Skin of body (tissue), 2 donors: ENCODE measurements around the gene MEOX2. TPM values are rescaled to one million over a fixed set of nuclear protein-coding genes. Genes with fewer than 3 reads are reported as not detected.
A peak's percentile ranks its signal among the peaks of the same experiment; 100 is the strongest.

Experiments
- DNase-seq: peaks from one replicate; lab custom pipeline; 2025; lab: John Stamatoyannopoulos, UW
- total RNA-seq: library from RNA; depleted of rRNA; stranded (reverse); fragments of >200 nt; gene quantifications from one replicate; pipeline ENCODE4 v1.2.3, GENCODE V29; 2014

MEOX2 gene
- total RNA-seq, 1 donor from 2014 or later: 30.9 TPM

GRCh38 chr7:15618275-15618674, 68.2 kb downstream of the MEOX2 start:
- no peak for DNase-seq

GRCh38 chr7:15612205-15612604, 74.3 kb downstream of the MEOX2 start:
- no peak for DNase-seq

GRCh38 chr7:15610503-15610902, 76.0 kb downstream of the MEOX2 start:
- DNase-seq: no peak

- no peak for DNase-seq
Measured at GRCh38 chr7:15609287-15609686, 77.2 kb downstream of the MEOX2 start.

- peak; percentile 48 for DNase-seq
Measured at GRCh38 chr7:15607529-15608210, 78.8 kb downstream of the MEOX2 start.

- no peak for DNase-seq
Measured at GRCh38 chr7:15606561-15606960, 79.9 kb downstream of the MEOX2 start.

- DNase-seq: no peak
Measured at GRCh38 chr7:15604166-15604565, 82.3 kb downstream of the MEOX2 start.

GRCh38 chr7:15603124-15603523, 83.4 kb downstream of the MEOX2 start:
- no peak for DNase-seq

- peak; percentile 25 for DNase-seq
Measured at GRCh38 chr7:15602236-15602635, 84.2 kb downstream of the MEOX2 start.

GRCh38 chr7:15601175-15601574, 85.3 kb downstream of the MEOX2 start:
- no peak for DNase-seq

GRCh38 chr7:15600298-15600697, 86.2 kb downstream of the MEOX2 start:
- no peak for DNase-seq

- DNase-seq: no peak
Measured at GRCh38 chr7:15594461-15594860, 92.0 kb downstream of the MEOX2 start.

GRCh38 chr7:15593382-15593781, 93.1 kb downstream of the MEOX2 start:
- DNase-seq: no peak

- no peak for DNase-seq
Measured at GRCh38 chr7:15586266-15586665, 100.2 kb downstream of the MEOX2 start.

- DNase-seq: no peak
Measured at GRCh38 chr7:15584575-15584974, 101.9 kb downstream of the MEOX2 start.

GRCh38 chr7:15582773-15583172, 103.7 kb downstream of the MEOX2 start:
- DNase-seq: no peak

- peak; percentile 39 for DNase-seq
Measured at GRCh38 chr7:15581352-15581951, 105.0 kb downstream of the MEOX2 start.

GRCh38 chr7:15580604-15581351, 105.7 kb downstream of the MEOX2 start:
- no peak for DNase-seq

GRCh38 chr7:15577600-15577999, 108.9 kb downstream of the MEOX2 start:
- no peak for DNase-seq

GRCh38 chr7:15571301-15571878, 115.1 kb downstream of the MEOX2 start:
- no peak for DNase-seq

- DNase-seq: no peak
Measured at GRCh38 chr7:15567652-15568051, 118.8 kb downstream of the MEOX2 start.

GRCh38 chr7:15567036-15567435, 119.4 kb downstream of the MEOX2 start:
- DNase-seq: no peak
